ENCODE results near the gene ZNF45. TPM values are rescaled to one million over a fixed set of nuclear protein-coding genes. Genes with fewer than 3 reads are reported as not detected.

ZNF45 gene
- total RNA-seq, 1 donor from 2014 or later = 15.5 TPM

DNA sequence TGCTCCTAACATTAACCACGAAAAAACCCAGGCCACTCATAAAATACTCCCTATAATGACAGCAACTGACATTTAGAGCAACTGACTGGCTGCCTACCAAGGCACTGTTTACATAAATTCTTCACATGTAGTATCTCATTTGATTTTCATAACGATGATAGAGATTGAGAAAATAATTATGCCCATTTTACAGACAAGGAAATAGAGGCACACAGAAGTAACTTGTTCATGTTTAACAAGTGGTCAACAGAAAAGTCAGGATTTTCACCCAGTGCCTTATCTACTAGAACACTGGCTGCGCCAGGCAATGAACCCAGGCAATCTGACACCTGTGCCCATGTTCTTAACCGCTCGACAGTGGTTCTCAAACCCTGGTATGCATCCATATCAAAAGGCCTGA, 6.3 kb downstream of the ZNF45 start:
- Mint-ChIP-seq H3K36me3 (ENCODE audit: low read depth) (peaks cover 62% of the 10 kb centered on the region), H3K27me3 (ENCODE audit: low read depth) (no peaks in the 10 kb centered on the region), H3K9me3 (ENCODE audit: low read depth) (peaks cover 2% of the 10 kb centered on the region), H3K4me1 (ENCODE audit: low read depth) (peaks cover 5% of the 10 kb centered on the region), H3K4me3 (ENCODE audit: unreplicated experiment) (no peak overlapping the region), H3K27ac (ENCODE audit: unreplicated experiment) (no peak overlapping the region)
- no peak for DNase-seq (ENCODE audit: low spot score)
- TF ChIP-seq, protein P1, sequence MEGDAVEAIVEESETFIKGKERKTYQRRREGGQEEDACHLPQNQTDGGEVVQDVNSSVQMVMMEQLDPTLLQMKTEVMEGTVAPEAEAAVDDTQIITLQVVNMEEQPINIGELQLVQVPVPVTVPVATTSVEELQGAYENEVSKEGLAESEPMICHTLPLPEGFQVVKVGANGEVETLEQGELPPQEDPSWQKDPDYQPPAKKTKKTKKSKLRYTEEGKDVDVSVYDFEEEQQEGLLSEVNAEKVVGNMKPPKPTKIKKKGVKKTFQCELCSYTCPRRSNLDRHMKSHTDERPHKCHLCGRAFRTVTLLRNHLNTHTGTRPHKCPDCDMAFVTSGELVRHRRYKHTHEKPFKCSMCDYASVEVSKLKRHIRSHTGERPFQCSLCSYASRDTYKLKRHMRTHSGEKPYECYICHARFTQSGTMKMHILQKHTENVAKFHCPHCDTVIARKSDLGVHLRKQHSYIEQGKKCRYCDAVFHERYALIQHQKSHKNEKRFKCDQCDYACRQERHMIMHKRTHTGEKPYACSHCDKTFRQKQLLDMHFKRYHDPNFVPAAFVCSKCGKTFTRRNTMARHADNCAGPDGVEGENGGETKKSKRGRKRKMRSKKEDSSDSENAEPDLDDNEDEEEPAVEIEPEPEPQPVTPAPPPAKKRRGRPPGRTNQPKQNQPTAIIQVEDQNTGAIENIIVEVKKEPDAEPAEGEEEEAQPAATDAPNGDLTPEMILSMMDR (IDR thresholded peaks at IDR 0.05) = no peak

DNA sequence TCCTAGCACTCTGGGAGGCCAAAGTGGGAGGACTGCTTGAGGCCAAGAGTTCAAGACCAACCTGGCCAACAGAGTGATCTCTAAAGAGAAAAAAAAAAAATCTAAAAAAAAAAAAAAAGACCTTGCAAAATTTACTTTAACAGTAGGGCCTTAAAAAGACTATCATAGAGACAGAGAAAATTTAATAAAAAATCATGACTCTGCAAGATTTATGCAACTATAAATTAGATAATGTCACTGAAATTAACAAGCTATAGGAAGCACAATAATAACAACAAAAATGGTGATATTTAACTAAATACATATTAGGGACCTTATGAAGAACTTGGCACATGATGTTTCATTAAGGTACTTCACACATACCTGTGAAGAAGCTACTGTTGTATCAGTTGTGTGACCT, 11.2 kb downstream of the ZNF45 start:
- Mint-ChIP-seq H3K4me3 (ENCODE audit: unreplicated experiment) (no peak overlapping the region), H3K27me3 (ENCODE audit: low read depth) (no peaks in the 10 kb centered on the region), H3K4me1 (ENCODE audit: low read depth) (no peaks in the 10 kb centered on the region), H3K36me3 (ENCODE audit: low read depth) (peaks cover 76% of the 10 kb centered on the region), H3K9me3 (ENCODE audit: low read depth) (peaks cover 21% of the 10 kb centered on the region), H3K27ac (ENCODE audit: unreplicated experiment) (no peak overlapping the region)
- no peak for DNase-seq (ENCODE audit: low spot score)
- TF ChIP-seq, protein P1 (IDR thresholded peaks at IDR 0.05) = no peak

DNA sequence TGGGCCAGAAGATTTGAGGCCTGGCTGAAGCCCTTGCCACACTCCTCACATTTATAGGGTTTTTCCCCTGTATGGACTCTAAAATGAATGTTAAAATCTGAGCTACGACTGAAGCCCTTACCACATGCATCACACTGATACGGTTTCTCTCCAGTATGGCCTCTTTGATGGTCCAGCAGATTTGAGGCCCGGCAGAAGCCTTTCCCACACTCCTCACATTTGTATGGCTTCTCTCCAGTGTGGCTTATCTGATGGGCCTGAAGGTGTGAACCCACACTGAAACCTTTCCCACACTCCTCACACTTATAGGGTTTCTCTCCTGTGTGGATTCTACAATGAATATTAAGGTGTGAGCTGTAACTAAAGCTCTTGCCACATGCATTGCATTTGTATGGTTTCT, 21.0 kb downstream of the ZNF45 start:
- TF ChIP-seq, protein P1 (IDR thresholded peaks at IDR 0.05) = no peak
- H3K36me3 Mint-ChIP-seq (ENCODE audit: low read depth) = peaks cover 72% of the 10 kb centered on the region
- H3K4me1 Mint-ChIP-seq (ENCODE audit: low read depth) = no peaks in the 10 kb centered on the region
- no peak overlapping the region for H3K27ac Mint-ChIP-seq (ENCODE audit: unreplicated experiment)
- no peaks in the 10 kb centered on the region for H3K27me3 Mint-ChIP-seq (ENCODE audit: low read depth)
- peaks cover 80% of the 10 kb centered on the region for H3K9me3 Mint-ChIP-seq (ENCODE audit: low read depth)
- no peak for DNase-seq (ENCODE audit: low spot score)
- no peak overlapping the region for H3K4me3 Mint-ChIP-seq (ENCODE audit: unreplicated experiment)

DNA sequence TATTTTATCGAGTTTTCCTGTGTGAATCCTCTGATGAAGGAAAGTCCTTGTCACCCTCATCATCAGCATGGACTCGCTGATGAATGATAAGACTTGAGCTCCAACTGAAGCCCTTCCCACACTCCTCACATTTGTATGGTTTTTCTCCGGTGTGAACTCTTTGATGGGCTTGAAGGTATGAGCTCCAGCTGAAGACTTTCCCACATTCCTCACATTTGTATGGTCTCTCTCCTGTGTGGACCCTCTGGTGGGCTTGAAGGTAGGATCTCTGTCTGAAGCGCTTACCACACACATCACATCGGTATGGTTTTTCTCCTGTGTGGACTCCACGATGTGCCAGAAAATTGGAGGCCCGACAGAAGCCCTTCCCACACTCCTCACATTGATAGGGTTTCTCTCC, 21.7 kb downstream of the ZNF45 start:
- Mint-ChIP-seq H3K4me3 (ENCODE audit: unreplicated experiment) (no peak overlapping the region), H3K27ac (ENCODE audit: unreplicated experiment) (no peak overlapping the region), H3K27me3 (ENCODE audit: low read depth) (no peaks in the 10 kb centered on the region), H3K9me3 (ENCODE audit: low read depth) (peaks cover 82% of the 10 kb centered on the region), H3K36me3 (ENCODE audit: low read depth) (peaks cover 68% of the 10 kb centered on the region), H3K4me1 (ENCODE audit: low read depth) (no peaks in the 10 kb centered on the region)
- TF ChIP-seq, protein P1 (IDR thresholded peaks at IDR 0.05) = no peak
- no peak for DNase-seq (ENCODE audit: low spot score)

DNA sequence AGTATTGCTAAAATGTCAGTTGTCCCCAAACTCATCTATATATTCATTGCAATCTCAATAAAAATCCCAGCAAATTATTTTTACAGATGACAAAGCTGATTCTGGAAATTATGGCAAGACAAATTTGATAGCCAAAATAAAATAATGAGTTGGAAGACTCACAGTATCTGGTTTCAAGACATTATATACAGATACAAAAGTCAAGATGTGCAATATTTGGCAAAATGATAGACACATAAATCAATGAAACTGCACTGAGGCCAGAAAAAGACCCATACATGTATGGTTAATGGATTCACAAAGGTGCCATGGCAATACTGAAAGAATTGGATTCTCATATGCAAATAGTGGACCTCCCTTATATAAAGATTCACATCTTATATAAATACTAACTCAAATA, 24.2 kb downstream of the ZNF45 start:
- no peak overlapping the region for H3K4me3 Mint-ChIP-seq (ENCODE audit: unreplicated experiment)
- no peak for DNase-seq (ENCODE audit: low spot score)
- no peaks in the 10 kb centered on the region for H3K4me1 Mint-ChIP-seq (ENCODE audit: low read depth)
- TF ChIP-seq, protein P1 (IDR thresholded peaks at IDR 0.05) = no peak
- no peak overlapping the region for H3K27ac Mint-ChIP-seq (ENCODE audit: unreplicated experiment)
- H3K9me3 Mint-ChIP-seq (ENCODE audit: low read depth) = peaks cover 87% of the 10 kb centered on the region
- H3K36me3 Mint-ChIP-seq (ENCODE audit: low read depth) = peaks cover 52% of the 10 kb centered on the region
- H3K27me3 Mint-ChIP-seq (ENCODE audit: low read depth) = no peaks in the 10 kb centered on the region

Data from chondrocyte (in vitro differentiated cells).